Stomach (tissue), 9 donors: Measurements from ENCODE around the gene RRAD. TPM values are rescaled to one million over a fixed set of nuclear protein-coding genes. Genes with fewer than 3 reads are reported as not detected.

Experiments used
- DNase-seq, 2 donors: peaks; one replicate each; pipeline versions ENCODE4 v3.0.0 to v3.0.0-alpha.2; 2013 to 2019
- H3K27ac ChIP-seq, 5 donors: fragments of 200-600 bp in 4 of 5; sonication (generic) in 4 of 5; one replicate each; pipeline ENCODE4 v1.5.1; 2013 to 2019; ENCODE audit warnings: mild to moderate bottlenecking in 1 of 5, moderate library complexity in 1 of 5
- H3K27me3 ChIP-seq, 3 donors: fragments of 200-600 bp; sonication (generic); one replicate each; pipeline ENCODE4 v1.5.1; 2017 to 2019; ENCODE audit warnings: mixed run types in 1 of 3
- H3K36me3 ChIP-seq, 4 donors: fragments of 200-600 bp; sonication (generic); 1 replicate in 3 of 4; 2 replicates in 1 of 4; pipeline ENCODE4 v1.5.1; 2016 to 2019
- H3K4me1 ChIP-seq, 4 donors: fragments of 200-600 bp; sonication (generic); one replicate each; pipeline ENCODE4 v1.5.1; 2016 to 2019
- H3K4me3 ChIP-seq, 4 donors: fragments of 200-600 bp; sonication (generic) in 3 of 4; one replicate each; pipeline ENCODE4 v1.5.1; 2016 to 2019; ENCODE audit warnings: mild to moderate bottlenecking in 1 of 4
- H3K9me3 ChIP-seq, 4 donors: fragments of 200-600 bp; sonication (generic); one replicate each; pipeline ENCODE4 v1.5.1; 2016 to 2019
- EP300 ChIP-seq: sonication (generic); formaldehyde crosslinking; IDR thresholded peaks from one replicate; pipeline ENCODE4 v1.6.1; 2017; ENCODE audit warnings: antibody characterized with exemption
- POLR2A ChIP-seq, 4 donors: fragments of 450-650 bp; IDR thresholded peaks; one replicate each; pipeline ENCODE4 v1.6.1; 2016; ENCODE audit warnings: antibody characterized with exemption in 4 of 4, control low read depth in 2 of 4, mild to moderate bottlenecking in 1 of 4, moderate library complexity in 1 of 4
- POLR2AphosphoS5 ChIP-seq, 3 donors: sonication (generic); formaldehyde crosslinking; IDR thresholded peaks; one replicate each; pipeline ENCODE4 v1.6.1; 2016; ENCODE audit warnings: antibody characterized with exemption in 3 of 3
- WGBS, 5 donors: extraction: QIAGEN DNeasy Blood & Tissue Kit in 3 of 5; methylation state at CpG; one replicate each; pipeline versions ENCODE4 v1.1.5 to v1.1.7; 2013 to 2018; 5-methylcytosine and 5-hydroxymethylcytosine counted together
- intact Hi-C: fragments of 100-400 bp; cut with DNase I; formaldehyde crosslinking; loops from one replicate; pipeline ENCODE4 v1.15.1; 2023; ENCODE audit warnings: low total_unique reads
- polyA plus RNA-seq, 3 donors: library from polyadenylated mRNA; stranded (reverse); fragments of 200-250 nt; gene quantifications; one replicate each; pipeline ENCODE4 v1.2.3, GENCODE V29; 2013
- total RNA-seq, 5 donors: library from RNA; depleted of rRNA; stranded (reverse); fragments of >200 nt; gene quantifications; one replicate each; pipeline versions ENCODE4 v1.1.0 to v1.2.3, GENCODE V29; 2014 to 2016
- TF ChIP-seq, protein P1 (sequence below), 7 experiments: fragments of 450-650 bp in 4 of 7; fragments of 200-600 bp in 3 of 7; sonication (generic) in 3 of 7; IDR thresholded peaks; one replicate each; pipeline ENCODE4 v1.5.1; 2016 to 2019; ENCODE audit warnings: antibody characterized with exemption in 7 of 7, control low read depth in 2 of 7, mild to moderate bottlenecking in 1 of 7
- donor health status: healthy with polysubstance abuse.
- donor health status: Bipolar disorder and iron deficiency.
- donor health status: healthy.

Gene RRAD
- total and polyA plus RNA-seq, 8 donors = 1.0 to 39.7 (median 3.5) TPM

DNA sequence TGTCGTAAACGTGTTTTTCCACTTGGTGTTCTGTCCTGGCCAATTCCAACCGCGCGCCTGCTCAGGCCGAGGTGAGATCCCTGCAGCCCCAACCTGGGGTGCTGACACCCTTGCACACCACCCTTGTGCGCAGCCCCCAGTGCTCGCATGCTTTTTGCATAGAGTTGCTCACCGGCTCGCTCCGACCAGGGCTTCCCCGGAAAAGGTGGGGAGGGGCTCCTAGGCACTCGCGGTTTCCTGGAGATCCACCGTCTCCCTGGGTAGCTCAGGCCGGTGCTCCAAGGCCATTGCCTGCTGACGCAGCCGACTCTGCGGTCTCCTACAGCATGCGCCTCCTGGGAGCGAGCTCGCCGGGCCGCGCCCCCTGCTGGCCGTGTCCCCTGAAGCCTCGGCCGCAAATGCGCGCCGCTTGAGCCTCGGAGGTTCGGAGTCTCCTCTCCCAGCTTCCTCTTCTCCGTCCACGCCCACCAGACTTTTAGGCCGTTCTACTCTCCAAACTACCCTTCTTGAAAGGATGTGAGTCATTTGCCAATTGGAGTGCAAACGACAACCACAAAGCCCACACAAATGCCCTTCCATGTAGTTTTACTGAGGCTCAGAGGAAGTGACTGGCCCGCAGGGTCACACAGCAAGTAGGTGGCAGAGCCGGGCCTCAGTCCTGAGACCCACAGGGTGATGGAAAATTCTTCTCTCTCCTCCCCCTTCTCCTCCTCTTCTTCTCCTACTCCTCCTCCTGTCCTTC, 52.2 kb downstream of the RRAD start:
- Histone ChIP-seq H3K4me3 (peak overlapping the region; percentile 31 to 41 (median 38)), H3K4me1 (peaks cover 7 to 26% (median 13%) of the 10 kb centered on the region in 4 donors), H3K27me3 (no peaks in the 10 kb centered on the region), H3K27ac (peak overlapping the region in 4 of 5 donors; percentile 64 to 75 (median 66)), H3K36me3 (no peaks in the 10 kb centered on the region), H3K9me3 (no peaks in the 10 kb centered on the region)
- intact Hi-C loops = no loop called here
- whole genome bisulfite sequencing, 5 donors = 2 to 6% (median 5%) methylated on average over 29 to 39 of the region's 39 CpGs
- TF ChIP-seq POLR2AphosphoS5 (IDR thresholded peaks at IDR 0.05) = peak in 2 of 3 donors; percentile 30 to 75
- TF ChIP-seq, protein P1, sequence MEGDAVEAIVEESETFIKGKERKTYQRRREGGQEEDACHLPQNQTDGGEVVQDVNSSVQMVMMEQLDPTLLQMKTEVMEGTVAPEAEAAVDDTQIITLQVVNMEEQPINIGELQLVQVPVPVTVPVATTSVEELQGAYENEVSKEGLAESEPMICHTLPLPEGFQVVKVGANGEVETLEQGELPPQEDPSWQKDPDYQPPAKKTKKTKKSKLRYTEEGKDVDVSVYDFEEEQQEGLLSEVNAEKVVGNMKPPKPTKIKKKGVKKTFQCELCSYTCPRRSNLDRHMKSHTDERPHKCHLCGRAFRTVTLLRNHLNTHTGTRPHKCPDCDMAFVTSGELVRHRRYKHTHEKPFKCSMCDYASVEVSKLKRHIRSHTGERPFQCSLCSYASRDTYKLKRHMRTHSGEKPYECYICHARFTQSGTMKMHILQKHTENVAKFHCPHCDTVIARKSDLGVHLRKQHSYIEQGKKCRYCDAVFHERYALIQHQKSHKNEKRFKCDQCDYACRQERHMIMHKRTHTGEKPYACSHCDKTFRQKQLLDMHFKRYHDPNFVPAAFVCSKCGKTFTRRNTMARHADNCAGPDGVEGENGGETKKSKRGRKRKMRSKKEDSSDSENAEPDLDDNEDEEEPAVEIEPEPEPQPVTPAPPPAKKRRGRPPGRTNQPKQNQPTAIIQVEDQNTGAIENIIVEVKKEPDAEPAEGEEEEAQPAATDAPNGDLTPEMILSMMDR (IDR thresholded peaks at IDR 0.05) = peak in 5 of 7 experiments; percentile 72 to 95 (median 85)
- TF ChIP-seq POLR2A (IDR thresholded peaks at IDR 0.05) = no peak
- TF ChIP-seq EP300 = no peak
- DNase-seq = peak; percentile 91 to 95

DNA sequence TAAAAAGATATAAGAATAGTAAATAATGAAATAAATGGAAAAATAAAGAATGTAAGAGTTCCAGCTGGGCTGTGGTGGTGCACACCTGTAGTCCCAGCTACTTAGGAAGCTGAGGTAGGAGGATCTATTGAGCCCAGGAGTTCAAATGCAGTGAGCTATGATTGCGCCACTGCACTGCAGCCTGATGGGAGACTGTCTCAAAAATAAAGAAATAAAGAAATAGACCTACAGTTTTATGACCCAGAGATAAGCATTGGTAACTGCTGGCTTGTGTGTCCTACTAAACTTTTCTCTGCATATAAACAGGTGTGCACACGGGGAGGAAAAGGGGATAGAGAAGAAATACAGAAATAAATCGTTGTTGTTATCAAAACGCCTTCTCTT, 52.8 kb downstream of the RRAD start:
- TF ChIP-seq EP300 (no peak), POLR2AphosphoS5 (IDR thresholded peaks at IDR 0.05) (no peak), POLR2A (IDR thresholded peaks at IDR 0.05) (no peak)
- TF ChIP-seq, protein P1 (IDR thresholded peaks at IDR 0.05) = no peak
- Histone ChIP-seq H3K27me3 (no peaks in the 10 kb centered on the region), H3K27ac (peak overlapping the region in 4 of 5 donors; percentile 64 to 75 (median 66)), H3K4me1 (peaks cover 7 to 26% (median 15%) of the 10 kb centered on the region in 4 donors), H3K9me3 (no peaks in the 10 kb centered on the region), H3K4me3 (peak overlapping the region in 3 of 4 donors; percentile 31 to 41 (median 40)), H3K36me3 (no peaks in the 10 kb centered on the region)
- no peak for DNase-seq
- WGBS, 5 donors = 37 to 57% (median 42%) methylated on average over 4 of the region's 4 CpGs
- intact Hi-C loops = no loop called here

DNA sequence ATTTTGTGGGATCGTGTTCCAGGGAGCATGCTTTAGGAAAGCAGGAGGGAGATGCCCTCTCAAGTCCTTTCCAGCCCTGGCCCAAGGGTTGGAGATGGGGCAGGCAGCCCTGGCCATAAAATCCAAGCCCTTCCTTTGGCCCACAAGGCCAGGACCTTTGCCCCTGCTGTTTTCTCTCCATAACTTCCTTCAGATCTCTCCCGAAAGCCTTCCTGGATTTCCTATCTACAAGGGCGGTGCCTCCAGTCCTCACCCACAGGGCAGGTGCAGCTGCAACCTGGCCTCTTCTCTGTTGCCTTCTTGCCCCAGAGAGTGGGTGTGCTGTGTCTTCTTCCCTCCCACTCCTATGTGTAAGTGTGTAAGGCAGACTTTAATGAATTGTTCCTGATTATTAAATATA, 53.5 kb downstream of the RRAD start:
- Histone ChIP-seq H3K4me1 (peaks cover 7 to 26% (median 15%) of the 10 kb centered on the region in 4 donors), H3K27me3 (no peaks in the 10 kb centered on the region), H3K4me3 (no peak overlapping the region), H3K9me3 (no peaks in the 10 kb centered on the region), H3K36me3 (no peaks in the 10 kb centered on the region), H3K27ac (no peak overlapping the region)
- WGBS, 5 donors = 49 to 78% (median 66%) methylated on average over 3 of the region's 3 CpGs
- intact Hi-C loops = no loop called here
- DNase-seq = peak in 1 of 2 donors; percentile 32
- TF ChIP-seq, protein P1 (IDR thresholded peaks at IDR 0.05) = no peak
- TF ChIP-seq POLR2AphosphoS5 (IDR thresholded peaks at IDR 0.05) (no peak), EP300 (no peak), POLR2A (IDR thresholded peaks at IDR 0.05) (no peak)

Other genes starting within 250 kb of the RRAD start
- 100 to 1,000 TPM in 3 of 5 donors, 10 to 100 TPM in 2; 10.5 to 244 (median 127) TPM for gene CMTM4, start 228.8 kb downstream of the RRAD start, total RNA-seq
- 10 to 100 TPM; 15.1 to 38.2 (median 24.1) TPM for gene CMTM4, start 228.8 kb downstream of the RRAD start, polyA plus RNA-seq
- 100 to 1,000 TPM in 4 of 5 donors, 10 to 100 TPM in 1; 53.1 to 264 (median 211) TPM for gene DYNC1LI2, start 173.9 kb downstream of the RRAD start, total RNA-seq
- gene DYNC1LI2, start 173.9 kb downstream of the RRAD start, polyA plus RNA-seq = 10 to 100 TPM; 34.5 to 67.4 (median 51.6) TPM
- not detected for gene TERB1, start 124.0 kb downstream of the RRAD start, total RNA-seq
- not detected for gene TERB1, start 124.0 kb downstream of the RRAD start, polyA plus RNA-seq
- 10 to 100 TPM in 4 of 5 donors, 1 to 10 TPM in 1; 4.5 to 72.1 (median 16.9) TPM for gene NAE1, start 94.6 kb downstream of the RRAD start, total RNA-seq
- gene NAE1, start 94.6 kb downstream of the RRAD start, polyA plus RNA-seq = 10 to 100 TPM; 25.6 to 40.8 (median 32.0) TPM
- gene CA7, start 81.1 kb downstream of the RRAD start, total RNA-seq = 10 to 100 TPM in 1 of 5 donors, under 1 TPM in 1, not detected in 3; 0.55 to 27.8 TPM
- under 1 TPM in 1 of 3 donors, not detected in 2; 0.10 TPM for gene CA7, start 81.1 kb downstream of the RRAD start, polyA plus RNA-seq
- 10 to 100 TPM in 1 of 5 donors, 1 to 10 TPM in 4; 4.9 to 96.9 (median 7.5) TPM for gene PDP2, start 45.0 kb downstream of the RRAD start, total RNA-seq
- 1 to 10 TPM; 1.6 to 2.1 (median 1.9) TPM for gene PDP2, start 45.0 kb downstream of the RRAD start, polyA plus RNA-seq
- gene CDH16, start 6.7 kb downstream of the RRAD start, total RNA-seq = 1 to 10 TPM in 1 of 5 donors, under 1 TPM in 1, not detected in 3; 0.14 to 1.1 TPM
- gene CDH16, start 6.7 kb downstream of the RRAD start, polyA plus RNA-seq = 1 to 10 TPM in 1 of 3 donors, not detected in 2; 2.3 TPM
- gene CIAO2B, start 8.9 kb upstream of the RRAD start, total RNA-seq = 10 to 100 TPM in 4 of 5 donors, 1 to 10 TPM in 1; 4.3 to 95.1 (median 43.2) TPM
- 100 to 1,000 TPM; 166 to 176 (median 171) TPM for gene CIAO2B, start 8.9 kb upstream of the RRAD start, polyA plus RNA-seq
- gene CES2, start 10.0 kb upstream of the RRAD start, total RNA-seq = 100 to 1,000 TPM in 1 of 5 donors, 10 to 100 TPM in 4; 16.9 to 893 (median 47.4) TPM
- gene CES2, start 10.0 kb upstream of the RRAD start, polyA plus RNA-seq = 10 to 100 TPM; 24.9 to 32.7 (median 26.1) TPM
- gene CES3, start 35.7 kb upstream of the RRAD start, total RNA-seq = 100 to 1,000 TPM in 1 of 5 donors, 10 to 100 TPM in 1, 1 to 10 TPM in 1, under 1 TPM in 1, not detected in 1; 0.37 to 145 (median 8.3) TPM
- 1 to 10 TPM in 1 of 3 donors, under 1 TPM in 1, not detected in 1; 0.56 to 2.8 TPM for gene CES3, start 35.7 kb upstream of the RRAD start, polyA plus RNA-seq
- 10 to 100 TPM in 2 of 5 donors, 1 to 10 TPM in 3; 3.3 to 22.3 (median 7.0) TPM for gene CES4A, start 63.1 kb upstream of the RRAD start, total RNA-seq
- 10 to 100 TPM in 1 of 3 donors, 1 to 10 TPM in 2; 3.2 to 16.5 (median 3.7) TPM for gene CES4A, start 63.1 kb upstream of the RRAD start, polyA plus RNA-seq
- 10 to 100 TPM in 4 of 5 donors, 1 to 10 TPM in 1; 4.1 to 68.1 (median 46.2) TPM for gene CBFB, start 103.6 kb upstream of the RRAD start, total RNA-seq
- gene CBFB, start 103.6 kb upstream of the RRAD start, polyA plus RNA-seq = 10 to 100 TPM; 13.1 to 17.7 (median 14.9) TPM
- 10 to 100 TPM in 3 of 5 donors, 1 to 10 TPM in 2; 4.6 to 39.6 (median 13.4) TPM for gene PHAF1, start 184.4 kb upstream of the RRAD start, total RNA-seq
- gene PHAF1, start 184.4 kb upstream of the RRAD start, polyA plus RNA-seq = 1 to 10 TPM; 5.1 to 7.6 (median 7.5) TPM
- gene B3GNT9, start 225.5 kb upstream of the RRAD start, total RNA-seq = 10 to 100 TPM in 1 of 5 donors, 1 to 10 TPM in 3, under 1 TPM in 1; 0.58 to 11.2 (median 4.3) TPM
- 1 to 10 TPM; 3.5 to 7.9 (median 4.0) TPM for gene B3GNT9, start 225.5 kb upstream of the RRAD start, polyA plus RNA-seq
- gene TRADD, start 234.4 kb upstream of the RRAD start, total RNA-seq = 100 to 1,000 TPM in 1 of 5 donors, 10 to 100 TPM in 4; 10.6 to 112 (median 38.4) TPM
- 10 to 100 TPM; 18.9 to 39.4 (median 34.8) TPM for gene TRADD, start 234.4 kb upstream of the RRAD start, polyA plus RNA-seq
- gene FBXL8, start 234.4 kb upstream of the RRAD start, total RNA-seq = 100 to 1,000 TPM in 1 of 5 donors, 10 to 100 TPM in 3, 1 to 10 TPM in 1; 5.5 to 412 (median 51.3) TPM
- 10 to 100 TPM in 2 of 3 donors, 1 to 10 TPM in 1; 8.3 to 18.3 (median 10.7) TPM for gene FBXL8, start 234.4 kb upstream of the RRAD start, polyA plus RNA-seq
- gene HSF4, start 239.2 kb upstream of the RRAD start, total RNA-seq = 100 to 1,000 TPM in 1 of 5 donors, 10 to 100 TPM in 3, 1 to 10 TPM in 1; 9.5 to 630 (median 36.5) TPM
- 10 to 100 TPM; 23.8 to 65.4 (median 27.9) TPM for gene HSF4, start 239.2 kb upstream of the RRAD start, polyA plus RNA-seq
- 100 to 1,000 TPM in 1 of 5 donors, 10 to 100 TPM in 4; 11.4 to 492 (median 39.4) TPM for gene NOL3, start 245.0 kb upstream of the RRAD start, total RNA-seq
- gene NOL3, start 245.0 kb upstream of the RRAD start, polyA plus RNA-seq = 10 to 100 TPM; 17.2 to 59.7 (median 21.5) TPM